ENCODE data around the gene CXCR4.
A peak's percentile ranks its signal among the peaks of the same experiment; 100 is the strongest.

Gene CXCR4

GRCh38 chr2:136116813-136117390 lies 1.0 kb downstream of the CXCR4 start:
- H3K9ac ChIP-seq (ENCODE audit: low read depth, low read length, poor library complexity, severe bottlenecking) = peak overlapping the region; percentile 97
- peaks cover 65% of the 10 kb centered on the region for H3K4me1 ChIP-seq (ENCODE audit: insufficient read depth, low read length, poor library complexity, severe bottlenecking)
- H3K79me2 ChIP-seq (ENCODE audit: insufficient read depth, low read length) = peaks cover 74% of the 10 kb centered on the region

GRCh38 chr2:136116151-136116812 lies 1.7 kb downstream of the CXCR4 start:
- TF ChIP-seq EZH2phosphoT487 (IDR thresholded peaks at IDR 0.05; ENCODE audit: borderline replicate concordance) = no peak
- TF ChIP-seq CTCF (conservative IDR thresholded peaks at IDR 0.05; ENCODE audit: low read length) = 0 out of 2 replicates have a peak, but pooled peaks have one; percentile 6
- Histone ChIP-seq H3K9ac (ENCODE audit: low read depth, low read length, poor library complexity, severe bottlenecking) (peak overlapping the region; percentile 97), H3K36me3 (ENCODE audit: insufficient read depth, low read length) (peaks cover 37% of the 10 kb centered on the region), H3F3A (ENCODE audit: low read depth) (peaks cover 11% of the 10 kb centered on the region), H4K20me1 (ENCODE audit: insufficient read depth, low read length, poor library complexity, severe bottlenecking) (peaks cover 52% of the 10 kb centered on the region), H3K9me2 (replicated peaks; ENCODE audit: low read depth, low read length) (no peaks in the 10 kb centered on the region), H3K9me3 (ENCODE audit: insufficient read depth, low read depth, low read length) (no peaks in the 10 kb centered on the region), H3K79me2 (ENCODE audit: insufficient read depth, low read length) (peaks cover 74% of the 10 kb centered on the region), H2AFZ (ENCODE audit: low read length) (no peak overlapping the region), H3K4me3 (ENCODE audit: low read length, poor library complexity, severe bottlenecking) (peak overlapping the region; percentile 94), H3K4me1 (ENCODE audit: insufficient read depth, low read length, poor library complexity, severe bottlenecking) (peaks cover 59% of the 10 kb centered on the region), H3K27me3 (ENCODE audit: insufficient read depth, low read length, poor library complexity, severe bottlenecking) (peaks cover 12% of the 10 kb centered on the region), H3K4me2 (ENCODE audit: low read depth, low read length, poor library complexity, severe bottlenecking) (peak overlapping the region; percentile 93)

More at GRCh38 chr2:136116813-136117390, 1.0 kb downstream of the CXCR4 start:
- Histone ChIP-seq H3K36me3 (ENCODE audit: insufficient read depth, low read length) (peaks cover 37% of the 10 kb centered on the region), H3K9me3 (ENCODE audit: insufficient read depth, low read depth, low read length) (no peaks in the 10 kb centered on the region), H3K9me2 (replicated peaks; ENCODE audit: low read depth, low read length) (no peaks in the 10 kb centered on the region), H3K4me3 (ENCODE audit: low read length, poor library complexity, severe bottlenecking) (peak overlapping the region; percentile 94), H3K4me2 (ENCODE audit: low read depth, low read length, poor library complexity, severe bottlenecking) (peak overlapping the region; percentile 93), H4K20me1 (ENCODE audit: insufficient read depth, low read length, poor library complexity, severe bottlenecking) (peaks cover 52% of the 10 kb centered on the region), H3K27me3 (ENCODE audit: insufficient read depth, low read length, poor library complexity, severe bottlenecking) (peaks cover 12% of the 10 kb centered on the region), H3F3A (ENCODE audit: low read depth) (peaks cover 11% of the 10 kb centered on the region), H2AFZ (ENCODE audit: low read length) (no peak overlapping the region)
- TF ChIP-seq EZH2phosphoT487 (IDR thresholded peaks at IDR 0.05; ENCODE audit: borderline replicate concordance) (no peak), CTCF (conservative IDR thresholded peaks at IDR 0.05; ENCODE audit: low read length) (no peak; the same call in 1 of the 2 replicates)

GRCh38 chr2:136115183-136115761 lies 2.7 kb downstream of the CXCR4 start:
- no peak for TF ChIP-seq EZH2phosphoT487 (IDR thresholded peaks at IDR 0.05; ENCODE audit: borderline replicate concordance)
- TF ChIP-seq CTCF (conservative IDR thresholded peaks at IDR 0.05; ENCODE audit: low read length) = no peak
- Histone ChIP-seq H3K4me2 (ENCODE audit: low read depth, low read length, poor library complexity, severe bottlenecking) (peak overlapping the region; percentile 93), H3K4me3 (ENCODE audit: low read length, poor library complexity, severe bottlenecking) (peak overlapping the region; percentile 94), H2AFZ (ENCODE audit: low read length) (no peak overlapping the region), H3K36me3 (ENCODE audit: insufficient read depth, low read length) (peaks cover 37% of the 10 kb centered on the region), H3K9me2 (replicated peaks; ENCODE audit: low read depth, low read length) (no peaks in the 10 kb centered on the region), H3K27me3 (ENCODE audit: insufficient read depth, low read length, poor library complexity, severe bottlenecking) (peaks cover 12% of the 10 kb centered on the region), H3K79me2 (ENCODE audit: insufficient read depth, low read length) (peaks cover 71% of the 10 kb centered on the region), H3K4me1 (ENCODE audit: insufficient read depth, low read length, poor library complexity, severe bottlenecking) (peaks cover 49% of the 10 kb centered on the region), H4K20me1 (ENCODE audit: insufficient read depth, low read length, poor library complexity, severe bottlenecking) (peaks cover 52% of the 10 kb centered on the region), H3K9ac (ENCODE audit: low read depth, low read length, poor library complexity, severe bottlenecking) (peak overlapping the region; percentile 97), H3F3A (ENCODE audit: low read depth) (peaks cover 11% of the 10 kb centered on the region), H3K9me3 (ENCODE audit: insufficient read depth, low read depth, low read length) (no peaks in the 10 kb centered on the region)

Measured in Loucy (cell line).